ENCODE data around the gene DPYD. TPM values are rescaled to one million over a fixed set of nuclear protein-coding genes. Genes with fewer than 3 reads are reported as not detected.

Gene DPYD
- total and polyA plus RNA-seq, 9 of the 15 experiments (the other 6 are each of a cell fraction or from before 2014, with no cell fraction given) = 0.03 to 0.25 (median 0.08) TPM; not detected in 2

DNA sequence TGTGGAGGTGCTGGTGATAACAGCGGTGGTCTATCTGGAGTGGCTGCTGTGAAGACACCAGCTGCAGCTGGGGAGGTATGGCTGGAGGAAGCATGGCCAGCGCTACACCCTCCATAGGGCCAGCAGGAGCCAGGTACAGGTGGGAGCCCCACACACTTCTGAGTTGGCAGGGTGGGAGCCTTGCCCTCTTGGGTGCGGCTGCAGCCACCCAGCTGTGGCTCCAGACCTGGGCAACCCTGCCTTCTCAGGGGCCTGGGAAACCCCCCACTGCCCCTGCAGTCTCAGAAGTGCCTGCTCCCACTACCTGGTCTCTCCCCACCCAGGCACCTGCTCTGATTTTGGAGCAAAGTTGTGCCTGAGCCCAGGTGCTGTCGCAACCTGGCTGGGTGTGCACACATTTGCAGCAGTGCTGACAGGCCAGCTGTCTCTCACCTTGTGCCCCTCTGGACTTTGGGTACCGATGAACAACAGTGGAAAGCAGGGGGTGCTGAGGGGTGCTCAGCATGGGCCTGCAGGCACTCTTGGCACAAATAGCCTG is 76.2 kb downstream of the DPYD start:
- H3K9me3 ChIP-seq (replicated peaks; ENCODE audit: control insufficient read depth, insufficient read depth, low read depth, low read length) = 0 out of 2 replicates have a peak, but pooled peaks cover 3% of the 10 kb centered on the region
- H3K9ac ChIP-seq (ENCODE audit: insufficient read depth in 1 of 2, low read depth in 2 of 2, low read length in 2 of 2) = no peak overlapping the region
- no peaks in the 10 kb centered on the region for H3K27me3 ChIP-seq (ENCODE audit: control insufficient read depth in 2 of 2, insufficient read depth in 2 of 2, low read length in 2 of 2)
- no peaks in the 10 kb centered on the region for H3K9me1 ChIP-seq (ENCODE audit: control insufficient read depth, insufficient read depth, low read length)
- POLR2A ChIA-PET = no interaction called here
- WGBS (ENCODE audit: insufficient coverage, low coverage, missing lambda C conversion rate) = 3% methylated on average over 5 of the region's 5 CpGs
- no peaks in the 10 kb centered on the region for H3K4me1 ChIP-seq (replicated peaks in 1 of 2; ENCODE audit: control insufficient read depth in 2 of 2, insufficient read depth in 2 of 2, low read length in 2 of 2)
- H4K20me1 ChIP-seq (replicated peaks; ENCODE audit: control insufficient read depth, insufficient read depth, low read length) = no peaks in the 10 kb centered on the region
- H3K4me2 ChIP-seq (ENCODE audit: insufficient read depth, low read length) = no peak overlapping the region
- CTCF ChIA-PET (ENCODE audit: low intra/inter-chr PET ratio) = no interaction called here
- DNase-seq (ENCODE audit: extremely low read depth in 1 of 4, low spot score in 3 of 4) (no peak), ATAC-seq (no peak), FAIRE-seq (no peak)
- BruUV-seq (replicated peaks) = no TSS peak
- H3K36me3 ChIP-seq (ENCODE audit: control insufficient read depth, insufficient read depth, low read length) = no peaks in the 10 kb centered on the region
- in situ Hi-C loops (cut with MboI) = no loop called here
- no peak overlapping the region for H3K4me3 ChIP-seq
- TF ChIP-seq PCBP2 (IDR thresholded peaks at IDR 0.05; ENCODE audit: low read depth, low read length, poor library complexity, severe bottlenecking) (no peak), ZNF436 (CRISPR knock-in tag; IDR thresholded peaks at IDR 0.05) (no peak), POLR2B (IDR thresholded peaks at IDR 0.05; ENCODE audit: low read depth, partially characterized antibody) (no peak), ZNF76 (CRISPR knock-in tag; IDR thresholded peaks at IDR 0.05; ENCODE audit: borderline replicate concordance) (no peak), CTBP1 (IDR thresholded peaks at IDR 0.05; ENCODE audit: borderline replicate concordance) (no peak), EGR1 (conservative IDR thresholded peaks at IDR 0.05) (no peak), HCFC1 (IDR thresholded peaks at IDR 0.05; ENCODE audit: low read depth, low read length) (no peak), ZZZ3 (IDR thresholded peaks at IDR 0.05) (no peak), PYGO2 (tag; IDR thresholded peaks at IDR 0.05) (no peak), ZNF24 (IDR thresholded peaks at IDR 0.05) (no peak), ZNF79 (CRISPR knock-in tag; IDR thresholded peaks at IDR 0.05; ENCODE audit: low read depth) (no peak), ZBTB8A (IDR thresholded peaks at IDR 0.05; ENCODE audit: partially characterized antibody) (no peak)
- TF ChIP-seq, protein P1, sequence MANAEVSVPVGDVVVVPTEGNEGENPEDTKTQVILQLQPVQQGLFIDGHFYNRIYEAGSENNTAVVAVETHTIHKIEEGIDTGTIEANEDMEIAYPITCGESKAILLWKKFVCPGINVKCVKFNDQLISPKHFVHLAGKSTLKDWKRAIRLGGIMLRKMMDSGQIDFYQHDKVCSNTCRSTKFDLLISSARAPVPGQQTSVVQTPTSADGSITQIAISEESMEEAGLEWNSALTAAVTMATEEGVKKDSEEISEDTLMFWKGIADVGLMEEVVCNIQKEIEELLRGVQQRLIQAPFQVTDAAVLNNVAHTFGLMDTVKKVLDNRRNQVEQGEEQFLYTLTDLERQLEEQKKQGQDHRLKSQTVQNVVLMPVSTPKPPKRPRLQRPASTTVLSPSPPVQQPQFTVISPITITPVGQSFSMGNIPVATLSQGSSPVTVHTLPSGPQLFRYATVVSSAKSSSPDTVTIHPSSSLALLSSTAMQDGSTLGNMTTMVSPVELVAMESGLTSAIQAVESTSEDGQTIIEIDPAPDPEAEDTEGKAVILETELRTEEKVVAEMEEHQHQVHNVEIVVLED (CRISPR knock-in tag; IDR thresholded peaks at IDR 0.05) = no peak
- TF ChIP-seq, protein P2, sequence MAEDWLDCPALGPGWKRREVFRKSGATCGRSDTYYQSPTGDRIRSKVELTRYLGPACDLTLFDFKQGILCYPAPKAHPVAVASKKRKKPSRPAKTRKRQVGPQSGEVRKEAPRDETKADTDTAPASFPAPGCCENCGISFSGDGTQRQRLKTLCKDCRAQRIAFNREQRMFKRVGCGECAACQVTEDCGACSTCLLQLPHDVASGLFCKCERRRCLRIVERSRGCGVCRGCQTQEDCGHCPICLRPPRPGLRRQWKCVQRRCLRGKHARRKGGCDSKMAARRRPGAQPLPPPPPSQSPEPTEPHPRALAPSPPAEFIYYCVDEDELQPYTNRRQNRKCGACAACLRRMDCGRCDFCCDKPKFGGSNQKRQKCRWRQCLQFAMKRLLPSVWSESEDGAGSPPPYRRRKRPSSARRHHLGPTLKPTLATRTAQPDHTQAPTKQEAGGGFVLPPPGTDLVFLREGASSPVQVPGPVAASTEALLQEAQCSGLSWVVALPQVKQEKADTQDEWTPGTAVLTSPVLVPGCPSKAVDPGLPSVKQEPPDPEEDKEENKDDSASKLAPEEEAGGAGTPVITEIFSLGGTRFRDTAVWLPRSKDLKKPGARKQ (CRISPR knock-in tag; IDR thresholded peaks at IDR 0.05) = no peak
- H2AFZ ChIP-seq (ENCODE audit: low read depth, low read length) = no peak overlapping the region
- intact Hi-C loops (cut with micrococcal nuclease) = no loop called here
- H3K27ac ChIP-seq (ENCODE audit: extremely low read depth, low read depth, low read length) = no peak overlapping the region
- no peaks in the 10 kb centered on the region for H3K79me2 ChIP-seq (ENCODE audit: control insufficient read depth, insufficient read depth, low read length)
